Stimulated activated CD8-positive, alpha-beta memory T cell treated with anti-CD3 and anti-CD28 coated beads, Interleukin-12 subunit alpha, Interleukin-12 subunit beta, amount 100 ng/mL, for 24 hours (primary cell): ENCODE measurements around the gene ZYX.

Source experiments
- DNase-seq: peaks from one replicate; pipeline ENCODE4 v3.0.0-alpha.2; 2020; ENCODE audit errors: extremely low read depth

Gene ZYX

GRCh38 chr7:143380646-143381426 is at the start of gene ZYX:
TSS of gene ZYX (plus strand) at chr7:143381345. CDS start at chr7:143381572, 227 bp downstream.
- DNase-seq: peak; percentile 76

DNA sequence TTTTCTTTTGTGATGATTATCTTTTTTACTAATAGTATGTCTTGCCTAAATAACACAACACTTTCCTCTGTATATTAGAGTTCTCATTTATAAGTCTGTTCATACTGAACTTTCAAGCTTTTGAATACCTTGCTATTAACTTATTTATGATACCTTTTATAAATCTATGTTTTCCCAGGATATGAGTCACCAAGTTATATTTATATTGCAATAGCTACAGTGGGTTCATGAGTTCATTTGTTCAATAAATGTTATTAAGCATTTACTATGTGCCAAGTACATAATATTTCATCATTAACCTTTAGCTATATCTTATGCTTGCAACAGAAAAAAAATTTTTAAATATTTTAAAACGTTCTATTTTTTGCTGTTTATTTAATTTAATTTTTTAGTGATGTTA is 46.9 kb upstream of the ZYX start:
- no peak for DNase-seq

DNA sequence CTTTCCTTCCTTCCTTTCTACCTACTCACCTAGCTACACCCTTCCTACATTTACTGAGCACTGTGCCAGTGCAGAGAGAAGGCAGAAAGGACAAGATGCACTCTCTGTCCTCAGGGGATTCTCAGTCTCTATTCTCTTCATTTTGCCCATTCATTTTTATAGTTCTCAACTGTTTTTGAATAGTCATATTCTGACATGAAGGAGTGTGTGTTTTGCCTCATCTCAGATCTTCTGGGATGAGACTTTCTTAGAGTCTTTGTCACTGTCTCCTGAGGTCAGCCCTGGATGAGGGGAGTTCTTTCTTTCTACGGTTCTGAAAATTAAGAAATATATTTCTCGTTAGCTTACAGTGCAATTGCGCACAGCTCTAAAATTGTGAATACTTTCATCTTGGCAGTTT is 43.9 kb upstream of the ZYX start:
- no peak for DNase-seq

DNA sequence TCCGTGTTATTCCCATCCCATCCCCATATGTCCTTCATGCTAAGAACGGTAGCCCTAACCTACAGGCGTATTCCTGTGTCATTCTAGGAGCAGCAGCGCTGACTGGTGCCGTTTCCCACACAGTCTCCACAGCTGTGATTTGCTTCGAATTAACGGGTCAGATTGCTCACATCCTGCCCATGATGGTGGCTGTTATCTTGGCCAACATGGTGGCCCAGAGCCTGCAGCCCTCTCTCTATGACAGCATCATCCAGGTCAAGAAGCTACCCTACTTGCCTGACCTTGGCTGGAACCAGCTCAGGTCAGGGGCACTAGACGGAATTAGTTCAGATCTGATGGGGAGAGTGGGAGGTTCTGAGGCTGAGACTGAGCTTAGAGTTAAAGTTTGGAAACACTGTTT is 39.3 kb upstream of the ZYX start:
- no peak for DNase-seq

DNA sequence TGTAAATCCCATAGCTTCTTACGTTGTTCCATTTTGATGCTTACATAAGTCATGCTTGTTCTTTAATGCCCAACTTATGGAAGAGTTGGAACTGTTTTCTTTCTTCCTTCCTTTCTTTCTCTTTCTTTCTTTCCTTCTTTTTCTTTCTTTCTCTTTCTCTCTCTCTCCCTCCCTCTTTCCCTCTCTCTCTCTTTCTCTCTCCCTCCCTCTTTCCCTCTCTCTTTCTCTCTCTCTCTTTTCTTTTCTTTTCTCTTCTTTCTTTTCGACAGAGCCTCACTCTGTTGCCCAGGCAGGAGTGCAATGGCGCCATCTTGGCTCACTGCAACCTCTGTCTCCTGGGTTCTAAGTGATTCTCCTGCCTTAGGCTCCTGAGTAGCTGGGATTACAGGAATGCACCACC is 37.5 kb upstream of the ZYX start:
- no peak for DNase-seq

DNA sequence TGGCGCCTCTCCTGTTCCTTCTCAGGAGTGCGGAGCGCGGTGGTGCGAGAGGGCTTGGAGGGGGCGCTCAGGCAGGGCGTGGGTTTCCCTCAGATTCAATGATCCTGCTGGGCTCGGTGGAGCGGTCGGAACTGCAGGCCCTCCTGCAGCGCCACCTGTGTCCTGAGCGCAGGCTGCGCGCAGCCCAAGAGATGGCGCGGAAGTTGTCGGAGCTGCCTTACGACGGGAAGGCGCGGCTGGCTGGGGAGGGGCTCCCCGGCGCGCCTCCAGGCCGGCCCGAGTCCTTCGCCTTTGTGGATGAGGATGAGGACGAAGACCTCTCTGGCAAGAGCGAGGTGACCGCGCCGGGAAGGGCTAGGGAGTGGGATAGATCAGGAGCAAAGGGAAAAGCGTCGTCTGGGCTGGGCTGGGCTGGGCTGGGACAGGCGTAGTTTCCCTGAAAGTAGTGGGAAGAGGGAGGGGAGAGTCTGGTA is 35.7 kb upstream of the ZYX start:
- peak; percentile 22 for DNase-seq

GRCh38 chr7:143346018-143346417 is 35.1 kb upstream of the ZYX start:
- DNase-seq: no peak

DNA sequence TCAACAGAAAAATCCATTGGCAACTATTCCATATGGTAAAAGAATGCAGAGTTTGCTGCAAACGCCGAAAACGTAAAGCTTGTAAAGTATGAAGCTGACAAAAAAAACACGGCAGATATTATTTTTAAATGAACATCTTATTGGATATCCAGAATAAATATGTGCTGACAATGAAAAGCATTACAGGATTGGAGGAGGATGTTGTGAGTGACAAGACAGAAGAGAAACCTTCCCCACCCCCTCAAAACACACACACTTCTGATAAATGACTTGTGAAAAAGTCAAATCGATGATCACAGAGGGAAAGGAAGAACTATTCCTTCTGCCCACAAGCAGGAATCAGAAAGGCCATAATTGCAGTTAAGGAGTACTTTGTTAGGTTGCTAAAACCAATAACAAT is 33.2 kb upstream of the ZYX start:
- DNase-seq: no peak

DNA sequence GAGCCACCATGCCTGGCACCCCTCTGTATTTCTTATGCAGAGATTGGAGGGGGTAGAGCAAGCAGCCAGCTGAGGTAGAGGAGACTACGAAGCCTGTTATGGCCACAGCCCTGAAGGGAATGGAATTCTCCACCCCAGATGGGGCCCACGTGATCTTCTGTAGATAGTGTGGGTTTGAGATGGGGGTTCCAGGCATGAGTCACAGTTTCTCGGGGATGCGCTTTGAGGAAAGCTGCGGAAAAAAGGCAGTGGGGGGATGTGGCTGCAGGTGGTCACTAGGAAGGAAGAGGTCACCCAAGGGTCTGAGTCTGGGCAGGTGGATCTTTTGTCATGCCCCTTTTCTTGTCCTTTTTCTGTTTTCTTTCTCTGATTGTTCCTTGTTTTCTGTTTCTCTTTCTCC is 30.1 kb upstream of the ZYX start:
- no peak for DNase-seq

GRCh38 chr7:143351574-143351973 is 29.6 kb upstream of the ZYX start:
- no peak for DNase-seq

GRCh38 chr7:143352531-143353002 is 28.6 kb upstream of the ZYX start:
- DNase-seq: no peak

DNA sequence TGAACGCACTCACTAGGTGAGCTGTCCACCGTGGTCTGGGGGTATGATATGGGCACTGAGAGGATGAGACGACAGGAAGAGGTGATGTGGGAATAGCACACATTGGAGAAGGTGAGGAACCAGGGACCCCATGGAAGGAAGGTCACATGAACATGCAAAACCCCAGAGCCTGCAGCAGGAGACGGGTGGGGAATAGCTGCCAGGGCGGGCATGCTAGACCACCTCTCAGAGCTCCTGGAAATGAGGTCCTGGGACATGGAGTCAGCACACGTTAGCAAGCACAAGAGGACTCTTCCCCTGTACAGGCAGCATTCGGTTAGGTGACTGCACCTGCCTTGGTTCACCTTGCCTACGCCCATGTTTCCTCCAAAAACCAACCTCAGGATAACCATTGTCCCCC is 26.8 kb upstream of the ZYX start:
- DNase-seq: no peak

DNA sequence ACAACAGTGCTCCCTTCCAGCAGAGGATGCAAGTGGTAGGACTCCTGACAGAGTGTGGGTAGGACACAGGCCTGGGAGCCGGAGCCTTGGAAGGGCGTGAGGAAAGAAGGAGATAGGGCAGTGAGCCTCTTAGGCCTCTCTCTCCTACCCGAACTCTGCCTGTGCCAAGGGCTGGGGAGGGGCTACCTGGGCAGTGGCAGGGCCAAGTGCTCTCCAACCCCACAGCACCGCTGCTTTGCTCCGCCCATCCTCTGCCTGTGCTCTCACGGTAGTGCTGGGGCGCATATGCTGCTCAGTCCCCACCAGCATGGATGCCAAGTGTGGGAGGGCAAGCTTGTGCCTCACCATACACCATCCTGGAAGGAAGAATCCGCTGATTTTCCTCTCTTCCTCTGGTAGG is 26.2 kb upstream of the ZYX start:
- no peak for DNase-seq

GRCh38 chr7:143355450-143356385 is 25.4 kb upstream of the ZYX start:
- DNase-seq: no peak

GRCh38 chr7:143356414-143357050 is 24.6 kb upstream of the ZYX start:
- no peak for DNase-seq

GRCh38 chr7:143358626-143359025 is 22.5 kb upstream of the ZYX start:
- DNase-seq: no peak

- DNase-seq: no peak
Measured at GRCh38 chr7:143359771-143360353, 21.3 kb upstream of the ZYX start.

GRCh38 chr7:143360788-143361551 is 20.2 kb upstream of the ZYX start:
- DNase-seq: no peak

DNA sequence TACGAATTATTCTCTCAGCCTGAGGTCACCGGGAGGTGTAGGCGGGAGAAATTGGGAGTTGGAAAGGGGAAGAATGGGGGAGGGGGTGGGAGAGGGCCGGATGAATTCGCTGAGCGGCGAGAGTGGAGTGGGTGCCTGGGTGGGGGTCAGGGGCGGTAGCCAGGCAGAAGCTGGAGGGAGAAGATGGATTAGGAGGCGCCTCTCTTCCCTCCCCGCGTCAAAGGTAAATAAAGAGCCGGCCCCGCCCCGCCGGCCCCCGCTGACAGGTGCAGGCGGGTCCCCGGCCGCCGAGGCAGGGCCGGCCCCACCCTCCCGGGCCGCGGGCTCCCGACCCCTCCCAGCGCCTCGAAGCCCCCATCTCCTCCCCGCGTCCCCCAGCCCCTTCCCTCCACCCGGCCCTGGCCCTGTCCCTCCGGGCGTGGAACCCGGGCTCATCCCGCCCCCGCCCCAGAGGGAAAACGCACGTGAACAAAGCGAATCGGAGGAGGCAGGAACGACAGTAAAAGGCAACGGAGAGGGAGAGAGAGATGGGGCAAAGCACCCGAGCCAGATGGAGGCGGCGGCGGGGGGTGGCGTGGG is 19.5 kb upstream of the ZYX start:
- DNase-seq: no peak

DNA sequence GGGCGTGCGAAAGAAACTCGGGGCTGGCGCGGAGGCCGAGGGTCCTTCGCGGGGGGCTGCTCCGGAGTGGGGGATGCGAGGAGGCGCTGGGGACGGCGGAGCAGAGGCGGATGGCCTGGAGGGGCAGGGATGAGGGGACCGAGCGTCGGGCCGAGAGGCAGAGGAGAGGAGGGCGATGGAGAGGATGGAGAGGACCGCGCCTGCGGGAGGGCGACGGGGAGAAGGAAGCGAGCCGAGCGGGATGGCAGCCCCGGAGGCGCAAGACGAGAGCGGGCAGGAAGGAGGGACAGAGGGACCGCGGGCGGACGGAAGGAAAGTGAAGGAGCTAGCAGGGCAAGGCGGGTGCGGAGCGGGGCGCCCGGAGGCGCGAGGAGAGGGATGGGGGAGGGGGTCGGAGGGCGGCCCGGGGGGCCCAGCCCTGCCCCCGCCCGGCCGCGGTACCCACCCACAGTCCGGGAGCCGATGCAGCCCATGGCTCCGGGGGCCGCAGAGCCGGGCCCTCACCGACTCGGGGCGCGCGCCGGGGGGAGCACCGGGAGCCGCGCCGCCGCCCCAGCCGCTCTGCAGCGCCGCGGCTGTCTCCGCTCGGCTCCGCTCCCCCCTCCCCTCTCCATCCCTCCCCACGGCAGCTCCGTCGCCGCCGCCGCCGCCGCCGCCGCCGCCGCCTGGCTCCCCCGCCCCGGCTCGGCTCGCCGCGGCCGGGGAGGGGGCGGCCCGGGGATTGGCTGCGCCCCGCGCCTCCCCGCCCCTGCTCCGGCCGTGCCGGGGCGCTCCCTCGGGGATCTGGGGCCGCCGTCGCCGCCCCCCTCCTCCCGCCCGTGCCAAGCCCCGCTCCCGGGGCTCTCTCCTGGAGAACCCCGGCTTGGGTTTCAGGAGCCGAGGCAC is 18.8 kb upstream of the ZYX start, which contains the start of gene FAM131B:
Gene FAM131B (minus strand): TSS at position 583 of the 885 bp plus-strand sequence. CDS start 110 bp downstream, at position 473.
- DNase-seq: no peak
